HK-2 (cell line): ENCODE data around the gene LSM10.

ENCODE experiments used
- DNase-seq: peaks from one replicate; pipeline ENCODE4 v3.0.0-alpha.2; 2018; ENCODE audit not compliant: unreplicated experiment

Gene LSM10

GRCh38 chr1:36408479-36408878 lies 10.8 kb upstream of the LSM10 start:
- DNase-seq: peak; percentile 41

DNA sequence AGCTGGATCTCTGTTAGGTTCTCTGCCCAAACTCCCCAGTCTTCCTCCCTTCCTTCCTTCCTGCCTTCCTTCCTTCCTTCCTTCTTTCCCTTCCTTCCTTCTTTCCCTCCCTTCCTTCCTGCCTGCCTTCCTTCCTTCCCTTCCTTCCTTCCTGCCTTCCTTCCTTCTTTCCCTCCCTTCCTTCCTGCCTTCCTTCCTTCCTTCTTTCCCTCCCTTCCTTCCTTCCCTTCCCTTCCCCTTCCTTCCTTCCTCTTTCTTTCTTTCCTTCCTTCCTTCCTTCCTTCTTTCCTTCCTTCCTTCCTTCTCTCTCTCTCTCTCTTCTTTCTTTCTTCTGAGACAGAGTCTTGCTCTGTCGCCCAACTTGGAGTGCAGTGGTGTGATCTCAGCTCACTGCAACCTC lies 8.7 kb upstream of the LSM10 start:
- no peak for DNase-seq

GRCh38 chr1:36402504-36402890 lies 4.8 kb upstream of the LSM10 start:
- no peak for DNase-seq

GRCh38 chr1:36401602-36402503 lies 4.1 kb upstream of the LSM10 start:
- DNase-seq: no peak

DNA sequence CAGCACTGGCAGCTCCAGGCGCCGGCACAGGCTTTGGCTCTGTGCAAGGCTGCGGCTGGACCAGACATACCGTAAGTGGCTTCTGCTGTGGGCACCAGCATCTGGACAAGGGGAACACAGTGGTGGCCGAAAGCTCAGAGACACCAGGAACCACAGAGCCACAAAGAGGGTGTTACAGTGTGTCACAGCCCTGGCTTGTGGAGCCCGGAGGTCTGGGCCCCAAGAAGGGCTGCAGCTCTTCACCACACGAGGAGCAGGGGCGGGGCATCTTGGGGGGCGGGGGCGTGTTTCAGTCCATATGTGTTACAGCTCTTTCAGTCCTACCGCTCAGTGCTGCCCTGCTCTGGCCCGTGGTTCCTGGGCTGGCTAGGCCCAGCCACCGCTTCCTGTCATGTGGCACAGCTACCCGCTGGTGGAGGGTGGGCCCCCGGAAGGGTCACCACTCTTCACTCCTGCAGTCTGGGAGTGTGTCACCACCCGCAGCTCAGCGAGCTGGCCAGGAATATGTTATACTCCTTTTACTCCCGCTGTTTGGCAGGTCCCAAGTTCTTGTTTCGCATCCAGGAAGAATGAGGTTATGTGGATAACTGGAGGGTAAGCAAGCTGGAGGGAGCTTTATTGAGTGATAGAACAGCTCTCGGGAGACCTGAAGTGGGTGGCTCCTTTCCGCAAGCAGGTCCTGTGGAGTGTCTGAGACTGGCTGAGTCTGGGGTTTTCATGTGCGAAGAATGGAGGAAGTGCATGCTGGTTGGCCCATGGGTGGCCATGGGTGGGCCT lies 3.3 kb upstream of the LSM10 start:
- peak; percentile 6 for DNase-seq

DNA sequence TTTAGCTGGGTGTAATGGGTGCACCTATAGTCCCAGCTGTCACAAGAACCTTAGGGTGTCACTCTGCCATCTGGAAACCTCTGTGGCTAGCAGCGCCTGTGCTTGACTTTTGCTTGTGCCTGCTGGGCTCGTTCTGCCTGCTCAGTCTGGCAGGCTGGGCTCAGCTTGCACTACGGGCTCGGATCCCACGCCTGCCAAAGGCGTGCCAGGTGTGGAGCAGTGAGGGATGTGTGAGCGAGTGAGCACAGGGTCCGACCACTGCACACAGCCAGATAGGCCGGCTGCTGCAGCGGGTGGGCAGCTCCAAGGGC lies 2.8 kb upstream of the LSM10 start:
- no peak for DNase-seq

DNA sequence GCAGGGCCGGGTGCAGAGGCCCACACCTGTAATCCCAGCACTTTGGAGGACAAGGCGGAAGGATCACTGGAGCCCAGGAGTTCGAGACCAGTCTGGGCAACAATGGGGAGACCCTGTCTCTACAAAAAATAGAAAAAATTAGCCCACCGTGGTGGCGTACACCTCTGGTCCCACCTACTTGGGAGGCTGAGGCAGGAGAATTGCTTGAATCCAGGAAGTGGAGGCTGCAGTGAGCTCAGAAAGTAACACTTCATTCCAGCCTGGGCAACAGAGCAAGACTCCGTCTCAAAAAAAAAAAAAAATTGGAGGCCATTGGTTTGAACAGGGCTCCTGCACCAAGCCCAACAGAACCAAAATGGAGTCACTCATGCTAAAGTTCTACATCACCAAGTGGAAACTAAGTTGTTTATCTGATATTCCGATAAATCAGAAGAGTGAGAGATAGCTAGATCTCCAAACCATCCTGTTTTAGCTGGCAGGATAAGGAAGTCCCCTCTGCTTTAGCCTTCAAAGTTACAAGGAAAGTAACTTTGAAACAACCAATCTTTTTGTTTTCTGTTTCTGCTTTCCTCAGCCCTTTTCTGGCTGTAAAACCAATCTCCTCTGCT lies 766 bp upstream of the LSM10 start:
- no peak for DNase-seq

DNA sequence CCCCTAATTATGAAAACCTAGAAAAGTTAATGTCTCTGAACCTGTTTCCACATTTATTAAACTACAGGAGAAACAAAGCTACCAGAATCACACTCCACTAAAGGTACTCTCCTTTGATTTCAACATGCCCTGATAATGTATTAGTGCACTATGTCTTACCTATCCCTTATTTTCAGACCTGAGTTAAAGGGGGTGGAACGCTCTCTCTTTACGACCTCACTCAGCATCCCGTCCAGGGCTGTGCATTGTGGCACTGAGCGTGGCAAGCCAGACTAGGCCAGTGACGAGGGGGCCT lies 678 bp downstream of the LSM10 start:
- no peak for DNase-seq

GRCh38 chr1:36396359-36396758 lies 1.3 kb downstream of the LSM10 start:
- DNase-seq: no peak

GRCh38 chr1:36393686-36394085 lies 4.0 kb downstream of the LSM10 start:
- no peak for DNase-seq

- no peak for DNase-seq
Measured at GRCh38 chr1:36392836-36393235, 4.9 kb downstream of the LSM10 start.

GRCh38 chr1:36391271-36391670 lies 6.4 kb downstream of the LSM10 start:
- no peak for DNase-seq

DNA sequence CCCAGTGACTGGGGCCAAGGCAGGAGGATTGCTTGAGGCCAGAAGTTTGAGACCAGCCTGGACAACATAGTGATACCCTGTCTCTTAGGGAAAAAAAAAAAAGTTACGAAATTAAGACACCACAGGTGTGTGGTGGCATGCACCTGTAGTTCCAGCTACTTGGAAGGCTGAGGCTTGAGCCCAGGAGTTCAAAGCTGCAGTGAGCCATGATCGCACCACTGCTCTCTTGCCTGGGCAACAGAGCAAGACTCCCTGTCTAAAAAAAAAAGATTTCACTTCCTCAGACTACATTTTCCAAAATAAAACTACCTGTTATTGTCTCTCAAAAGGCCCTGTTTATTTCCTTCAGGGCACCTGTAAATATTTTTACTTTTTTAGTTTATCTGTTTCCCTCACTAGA lies 7.3 kb downstream of the LSM10 start:
- no peak for DNase-seq

- no peak for DNase-seq
Measured at GRCh38 chr1:36389999-36390398, 7.7 kb downstream of the LSM10 start.

GRCh38 chr1:36389261-36389660 lies 8.4 kb downstream of the LSM10 start:
- DNase-seq: no peak

GRCh38 chr1:36387141-36387949 lies 10.4 kb downstream of the LSM10 start:
- DNase-seq: peak; percentile 41

- DNase-seq: peak; percentile 95
Measured at GRCh38 chr1:36386265-36387140, 11.2 kb downstream of the LSM10 start.

DNA sequence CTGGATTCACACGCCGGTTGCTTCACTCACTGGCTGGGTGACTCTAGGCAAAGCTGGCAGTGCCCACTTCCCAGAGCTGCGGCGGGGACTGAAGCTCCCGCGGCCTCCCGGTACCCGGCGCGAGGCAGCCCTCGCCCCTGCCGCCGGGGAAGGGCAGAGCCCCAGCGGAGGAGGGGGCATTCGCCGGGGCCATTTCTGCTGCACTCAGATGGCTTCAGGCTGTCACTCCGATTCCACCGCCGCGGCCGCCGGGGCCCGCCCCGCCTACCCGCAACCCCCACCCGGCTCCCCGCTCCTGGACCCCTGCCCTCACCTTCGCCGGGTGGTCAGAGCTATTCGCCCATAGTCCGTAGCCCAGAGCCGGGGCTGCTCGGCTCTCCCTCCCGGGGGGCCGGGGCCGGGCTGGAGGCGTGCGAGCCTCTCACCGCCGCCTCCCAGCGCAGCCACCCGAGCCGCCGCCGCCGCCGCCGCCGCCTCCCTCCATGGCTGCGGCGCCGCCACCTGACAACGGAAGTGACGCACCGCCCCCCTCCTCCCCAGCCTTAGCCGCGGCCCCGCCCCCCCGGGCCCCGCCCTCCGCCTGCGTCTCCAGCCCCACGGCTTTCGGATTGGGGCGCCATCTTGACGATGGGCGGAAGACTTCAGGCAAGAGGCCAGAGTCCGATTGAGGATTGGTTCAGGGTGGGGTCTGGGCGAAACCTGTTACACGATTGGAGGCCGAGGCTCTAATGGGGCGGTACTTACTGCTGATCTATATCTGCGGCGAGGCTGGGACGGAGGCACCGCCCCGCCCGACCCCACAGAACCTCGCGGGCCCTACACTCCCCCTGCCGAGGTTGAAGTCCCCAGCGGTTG lies 12.1 kb downstream of the LSM10 start, which contains the start of gene STK40:
TSS of gene STK40 (minus strand) at position 515 of the 855 bp plus-strand sequence. CDS start 24,592 bp downstream, outside the sequence.
- DNase-seq: peak; percentile 98

DNA sequence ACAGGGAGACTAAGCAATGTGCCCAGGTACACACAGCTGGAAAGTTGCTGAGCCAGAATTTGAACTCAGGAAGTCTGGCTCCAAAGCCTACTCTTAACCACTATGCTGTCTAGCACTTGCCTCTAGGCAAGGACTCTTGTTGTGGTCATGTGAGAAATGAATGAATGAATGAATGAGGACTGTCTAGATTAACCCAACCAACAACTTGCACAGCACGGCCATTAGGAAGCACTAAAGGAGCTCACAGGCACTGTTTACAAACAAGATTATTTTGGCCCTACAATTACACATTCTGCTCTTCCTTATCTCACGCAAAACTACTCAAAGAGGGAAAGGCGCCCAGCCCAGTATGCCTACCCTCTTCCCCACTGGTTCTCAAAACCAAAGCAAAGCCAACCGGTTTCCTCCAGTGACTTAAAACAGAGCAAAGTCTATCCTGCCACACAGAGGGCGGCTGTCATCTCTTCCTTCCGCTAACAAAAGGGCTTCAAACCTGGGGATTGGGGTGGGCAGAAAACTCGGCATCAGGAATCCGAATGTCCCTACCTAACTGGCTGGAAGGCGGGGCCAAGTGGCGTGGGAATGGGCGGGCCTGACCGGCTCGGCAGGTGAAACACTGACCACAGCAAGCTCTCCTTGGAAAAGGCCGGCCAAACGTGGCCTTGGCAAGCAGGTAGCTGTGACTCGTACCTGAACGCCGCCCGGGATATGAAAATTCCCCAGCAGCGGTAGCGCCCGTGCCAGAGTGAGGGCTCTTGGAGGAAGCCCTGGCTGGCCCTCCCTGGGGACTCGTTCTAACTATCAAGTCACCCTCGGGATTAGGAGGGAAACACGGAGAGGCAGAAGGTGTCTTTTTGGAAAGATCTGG lies 12.9 kb downstream of the LSM10 start:
- peak; percentile 57 for DNase-seq
